ENCODE results near the gene TWF2.

GRCh38 chr3:52257911-52258310 is 19.0 kb upstream of the TWF2 start:
- TF ChIP-seq GATA3 (IDR thresholded peaks at IDR 0.05; ENCODE audit: low read depth, low read length) (no peak), GATA2 (IDR thresholded peaks at IDR 0.05; ENCODE audit: low read depth, low read length) (no peak)
